Astrocyte (in vitro differentiated cells and primary cell): ENCODE measurements around the gene TMEM256.

Experiments
- CTCF ChIP-seq: IDR thresholded peaks from 2 replicates; pipeline ENCODE4 v1.5.1; 2011; ENCODE audit warnings: low read depth, mild to moderate bottlenecking, inconsistent platforms, low read length, moderate library complexity; ENCODE audit not compliant: insufficient read depth
- EZH2 ChIP-seq: IDR thresholded peaks from 2 replicates; pipeline ENCODE4 v1.6.1; 2012; ENCODE audit warnings: mild to moderate bottlenecking, low read length, inconsistent platforms; ENCODE audit not compliant: insufficient read depth

- TF ChIP-seq CTCF (no peak), EZH2 (no peak)
Observed at GRCh38 chr17:7383371-7383741, 20.5 kb downstream of the TMEM256 start.
